ENCODE data around the gene IFIT1B. TPM values are rescaled to one million over a fixed set of nuclear protein-coding genes. Genes with fewer than 3 reads are reported as not detected.

The IFIT1B gene
- total RNA-seq, 1 experiment from 2014 or later, result not detected

GRCh38 chr10:89338713-89339112 lies 39.1 kb upstream of the IFIT1B start:
- Histone ChIP-seq H3K27me3 (ENCODE audit: insufficient read depth, low read depth) (no peaks in the 10 kb centered on the region), H3K4me3 (no peak overlapping the region), H3F3A (ENCODE audit: insufficient read depth, low read depth) (no peaks in the 10 kb centered on the region), H3K4me2 (no peak overlapping the region), H2AFZ (no peak overlapping the region), H3K9me3 (ENCODE audit: insufficient read depth, low read depth) (no peaks in the 10 kb centered on the region), H3K79me2 (ENCODE audit: low read depth) (no peaks in the 10 kb centered on the region), H4K20me1 (ENCODE audit: insufficient read depth) (no peaks in the 10 kb centered on the region), H3K27ac (no peak overlapping the region), H3K9me2 (ENCODE audit: insufficient read depth) (no peaks in the 10 kb centered on the region), H3K4me1 (replicated peaks; ENCODE audit: insufficient read depth) (no peaks in the 10 kb centered on the region; the same call in 1 of the 2 replicates), H3K36me3 (ENCODE audit: low read depth) (no peaks in the 10 kb centered on the region)
- POLR2A ChIA-PET (ENCODE audit: unreplicated experiment), result no interaction called here
- intact Hi-C loops (cut with micrococcal nuclease; ENCODE audit: unreplicated experiment), result no loop called here
- CTCF ChIA-PET, result no interaction called here
- TF ChIP-seq CTCF (conservative IDR thresholded peaks at IDR 0.05), result no peak
- no peak for TF ChIP-seq EZH2 (IDR thresholded peaks at IDR 0.05; ENCODE audit: low read depth)
- DNase-seq, result no peak
- no TSS peak for BruUV-seq (replicated peaks)

- H3K4me2 ChIP-seq, result no peak overlapping the region
- no peak overlapping the region for H3K27ac ChIP-seq
- intact Hi-C loops (cut with micrococcal nuclease; ENCODE audit: unreplicated experiment), result no loop called here
- no peaks in the 10 kb centered on the region for H3K9me2 ChIP-seq (ENCODE audit: insufficient read depth)
- no peaks in the 10 kb centered on the region for H3K36me3 ChIP-seq (ENCODE audit: low read depth)
- no peaks in the 10 kb centered on the region for H3K79me2 ChIP-seq (ENCODE audit: low read depth)
- no peaks in the 10 kb centered on the region for H3F3A ChIP-seq (ENCODE audit: insufficient read depth, low read depth)
- CTCF ChIA-PET, result no interaction called here
- no peaks in the 10 kb centered on the region for H3K9me3 ChIP-seq (ENCODE audit: insufficient read depth, low read depth)
- no peak overlapping the region for H3K4me3 ChIP-seq
- no peaks in the 10 kb centered on the region for H3K4me1 ChIP-seq (replicated peaks; ENCODE audit: insufficient read depth)
- H3K27me3 ChIP-seq (ENCODE audit: insufficient read depth, low read depth), result no peaks in the 10 kb centered on the region
- POLR2A ChIA-PET (ENCODE audit: unreplicated experiment), result no interaction called here
- TF ChIP-seq EZH2 (IDR thresholded peaks at IDR 0.05; ENCODE audit: low read depth) (no peak), CTCF (conservative IDR thresholded peaks at IDR 0.05) (no peak)
- BruUV-seq (replicated peaks), result no TSS peak
- H2AFZ ChIP-seq, result no peak overlapping the region
- no peaks in the 10 kb centered on the region for H4K20me1 ChIP-seq (ENCODE audit: insufficient read depth)
- DNase-seq, result no peak
Measured at GRCh38 chr10:89339875-89340274, 38.0 kb upstream of the IFIT1B start.

GRCh38 chr10:89341649-89342048 lies 36.2 kb upstream of the IFIT1B start:
- Histone ChIP-seq H3K36me3 (ENCODE audit: low read depth) (no peaks in the 10 kb centered on the region), H3K4me2 (no peak overlapping the region), H3F3A (ENCODE audit: insufficient read depth, low read depth) (peaks cover 10% of the 10 kb centered on the region; the same call in 1 of the 2 replicates), H3K9me2 (ENCODE audit: insufficient read depth) (no peaks in the 10 kb centered on the region), H3K27ac (no peak overlapping the region), H3K27me3 (ENCODE audit: insufficient read depth, low read depth) (no peaks in the 10 kb centered on the region), H3K9me3 (ENCODE audit: insufficient read depth, low read depth) (no peaks in the 10 kb centered on the region), H3K4me1 (replicated peaks; ENCODE audit: insufficient read depth) (peaks cover 13% of the 10 kb centered on the region), H3K79me2 (ENCODE audit: low read depth) (no peaks in the 10 kb centered on the region), H4K20me1 (ENCODE audit: insufficient read depth) (no peaks in the 10 kb centered on the region), H3K4me3 (no peak overlapping the region), H2AFZ (no peak overlapping the region)
- intact Hi-C loops (cut with micrococcal nuclease; ENCODE audit: unreplicated experiment), result no loop called here
- CTCF ChIA-PET, result no interaction called here
- no peak for TF ChIP-seq CTCF (conservative IDR thresholded peaks at IDR 0.05)
- no peak for TF ChIP-seq EZH2 (IDR thresholded peaks at IDR 0.05; ENCODE audit: low read depth)
- DNase-seq, result no peak
- POLR2A ChIA-PET (ENCODE audit: unreplicated experiment), result no interaction called here
- BruUV-seq (replicated peaks), result no TSS peak

All from PC-9 (cell line).